Activated T-helper 17 cell treated with anti-CD3 and anti-CD28 coated beads, Interleukin-2, amount 50 U/mL, for 72 hours (primary cell): ENCODE results near the gene PALM3. TPM values are rescaled to one million over a fixed set of nuclear protein-coding genes. Genes with fewer than 3 reads are reported as not detected.

ENCODE experiments used
- ATAC-seq: fragments of 150-1000 bp; cut with Tn5 transposase; replicated peaks from 2 replicates; pipeline ENCODE4 v1.10.0; 2021; ENCODE audit warnings: mild to moderate bottlenecking, moderate library complexity
- H3K27ac Mint-ChIP-seq: one replicate; pipeline ENCODE4 v1.8.0; 2022; ENCODE audit warnings: mixed read lengths
- H3K27me3 Mint-ChIP-seq: one replicate; pipeline ENCODE4 v1.8.0; 2022; ENCODE audit warnings: mixed read lengths
- H3K36me3 Mint-ChIP-seq: one replicate; pipeline ENCODE4 v1.8.0; 2022; ENCODE audit warnings: low read depth, mild to moderate bottlenecking, mixed read lengths
- H3K4me1 Mint-ChIP-seq: one replicate; pipeline ENCODE4 v1.8.0; 2022; ENCODE audit warnings: mixed read lengths
- H3K4me3 Mint-ChIP-seq: one replicate; pipeline ENCODE4 v1.8.0; 2022; ENCODE audit warnings: mild to moderate bottlenecking, mixed read lengths
- H3K9me3 Mint-ChIP-seq: one replicate; pipeline ENCODE4 v1.8.0; 2022; ENCODE audit warnings: mixed read lengths
- total RNA-seq, 2 donors: library from RNA; stranded (reverse); gene quantifications; one replicate each; pipeline ENCODE4 v1.2.3, GENCODE V29; 2022

PALM3 gene, protein sequence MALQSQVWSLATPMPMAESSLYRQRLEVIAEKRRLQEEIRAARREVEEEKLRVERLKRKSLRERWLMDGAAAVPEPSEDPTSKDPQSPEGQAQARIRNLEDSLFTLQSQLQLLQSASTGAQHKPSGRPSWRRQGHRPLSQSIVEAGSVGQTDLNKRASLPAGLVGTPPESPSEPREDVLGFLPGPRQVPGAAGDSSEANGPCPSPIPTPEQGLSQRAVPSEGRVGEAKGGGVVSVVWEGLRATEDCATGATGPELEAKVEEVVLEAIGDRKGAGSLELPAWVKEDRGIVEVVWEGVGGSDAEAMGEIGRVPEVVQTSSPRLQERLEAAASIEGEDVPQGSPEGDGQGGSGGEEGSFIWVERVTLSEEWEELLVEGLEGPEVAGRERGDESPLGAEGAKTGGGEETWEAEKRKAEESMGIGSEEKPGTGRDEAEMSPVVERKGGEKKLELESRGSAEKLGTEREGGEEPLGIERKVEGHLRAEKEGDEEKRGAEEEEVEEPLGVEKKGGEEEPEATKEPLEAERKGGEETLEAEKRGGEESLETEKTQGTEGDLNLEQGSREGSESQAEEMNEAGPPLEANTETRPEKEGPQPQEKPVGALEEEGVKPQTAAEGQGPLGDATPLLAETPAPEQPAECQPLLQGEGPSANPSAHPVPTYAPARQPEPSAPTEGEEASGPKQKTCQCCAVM
- total RNA-seq: not detected

DNA sequence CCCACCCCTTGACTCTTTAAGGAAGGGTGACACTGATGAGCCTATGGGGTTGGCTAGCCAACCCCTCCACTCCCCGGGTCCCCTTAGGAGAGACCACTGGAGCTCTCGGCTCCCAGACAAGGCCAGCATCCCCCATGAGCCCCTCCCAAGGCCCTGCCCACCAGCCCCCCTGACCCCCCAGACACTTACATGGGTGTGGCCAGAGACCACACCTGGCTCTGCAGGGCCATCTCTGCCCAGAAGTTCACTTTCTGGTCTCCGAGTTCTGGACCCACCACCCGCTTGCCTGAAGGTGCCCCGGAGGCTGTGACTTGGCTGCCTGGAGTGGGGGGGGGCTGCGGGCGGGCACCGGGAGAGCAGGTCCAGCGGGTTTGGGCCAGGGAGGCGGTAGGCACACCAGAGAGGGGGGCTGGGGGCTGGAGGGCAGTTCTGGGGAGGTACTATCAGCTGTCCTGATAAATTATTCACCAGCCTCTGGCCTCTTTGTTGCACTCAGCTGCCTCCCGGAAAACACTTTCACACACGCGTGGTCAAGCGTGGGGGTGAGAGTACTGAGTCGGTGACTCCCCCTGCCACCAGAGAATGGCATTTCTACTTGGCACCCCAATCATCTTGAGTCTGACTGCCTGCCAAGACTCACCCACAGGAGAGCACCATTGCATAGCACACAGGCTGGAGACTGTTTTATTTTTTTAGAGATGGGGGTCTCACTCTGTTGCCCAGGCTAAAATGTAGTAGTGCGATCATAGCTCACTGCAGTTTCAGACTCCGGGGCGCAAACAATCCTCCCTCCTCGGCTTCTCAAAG, at the start of gene PALM3:
PALM3 (minus strand) TSS at position 326 of the 807 bp plus-strand sequence; CDS start at position 230, 96 bp downstream.
- H3K36me3 Mint-ChIP-seq: no peaks in the 10 kb centered on the region
- H3K4me1 Mint-ChIP-seq: peaks cover 8% of the 10 kb centered on the region

DNA sequence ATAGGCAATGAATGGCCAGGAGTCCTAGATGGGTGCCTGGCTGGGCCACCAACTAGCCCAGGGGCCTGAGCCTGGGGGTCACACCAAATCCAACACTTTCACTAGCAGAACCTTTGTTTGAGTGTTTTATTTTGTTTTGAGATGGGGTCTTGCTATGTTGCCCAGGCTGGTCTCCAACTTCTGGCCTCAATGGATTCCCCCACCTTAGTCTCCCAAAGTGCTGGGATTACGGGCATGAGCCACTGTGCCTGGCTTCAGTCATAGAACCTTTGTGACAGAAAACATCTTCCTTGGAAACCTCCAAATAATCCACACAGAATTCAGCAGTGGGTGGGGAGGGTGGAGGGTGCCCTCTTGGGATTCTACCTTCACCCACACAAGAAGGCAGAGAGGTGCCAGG, 49.6 kb upstream of the PALM3 start:
- Mint-ChIP-seq H3K9me3 (no peaks in the 10 kb centered on the region), H3K36me3 (peaks cover 6% of the 10 kb centered on the region), H3K4me1 (peaks cover 16% of the 10 kb centered on the region), H3K27ac (no peak overlapping the region), H3K27me3 (no peaks in the 10 kb centered on the region), H3K4me3 (no peak overlapping the region)
- no peak for ATAC-seq

More for the DNA sequence above, at the start of gene PALM3:
- no peaks in the 10 kb centered on the region for H3K9me3 Mint-ChIP-seq
- no peak for ATAC-seq
- no peak within 1 kb of the TSS for H3K4me3 Mint-ChIP-seq
- no peak within 1 kb of the TSS for H3K27ac Mint-ChIP-seq
- peaks cover 11% of the 10 kb centered on the region for H3K27me3 Mint-ChIP-seq

DNA sequence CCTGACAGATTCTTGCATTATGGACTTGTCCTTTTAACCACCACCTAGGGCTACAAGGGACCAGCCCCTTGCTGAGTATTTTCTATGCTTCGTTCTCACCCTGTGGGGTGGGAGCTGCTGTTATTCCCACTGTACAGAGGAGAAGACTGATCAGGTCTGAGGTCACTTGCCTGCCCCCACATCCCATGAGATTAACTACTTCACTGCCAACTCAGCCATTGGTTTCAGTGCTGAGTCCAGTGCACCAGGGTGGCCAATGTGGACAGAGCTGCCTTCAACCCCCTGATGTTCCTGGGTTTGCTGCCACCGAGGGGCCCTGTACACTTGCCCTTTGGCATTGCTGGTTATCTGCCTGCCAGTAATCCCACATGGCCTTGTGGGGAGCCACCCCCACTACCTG, 48.8 kb upstream of the PALM3 start:
- no peak for ATAC-seq
- H3K36me3 Mint-ChIP-seq: peaks cover 6% of the 10 kb centered on the region
- H3K4me1 Mint-ChIP-seq: peaks cover 7% of the 10 kb centered on the region
- H3K4me3 Mint-ChIP-seq: no peak overlapping the region
- no peaks in the 10 kb centered on the region for H3K27me3 Mint-ChIP-seq
- H3K27ac Mint-ChIP-seq: no peak overlapping the region
- H3K9me3 Mint-ChIP-seq: no peaks in the 10 kb centered on the region

DNA sequence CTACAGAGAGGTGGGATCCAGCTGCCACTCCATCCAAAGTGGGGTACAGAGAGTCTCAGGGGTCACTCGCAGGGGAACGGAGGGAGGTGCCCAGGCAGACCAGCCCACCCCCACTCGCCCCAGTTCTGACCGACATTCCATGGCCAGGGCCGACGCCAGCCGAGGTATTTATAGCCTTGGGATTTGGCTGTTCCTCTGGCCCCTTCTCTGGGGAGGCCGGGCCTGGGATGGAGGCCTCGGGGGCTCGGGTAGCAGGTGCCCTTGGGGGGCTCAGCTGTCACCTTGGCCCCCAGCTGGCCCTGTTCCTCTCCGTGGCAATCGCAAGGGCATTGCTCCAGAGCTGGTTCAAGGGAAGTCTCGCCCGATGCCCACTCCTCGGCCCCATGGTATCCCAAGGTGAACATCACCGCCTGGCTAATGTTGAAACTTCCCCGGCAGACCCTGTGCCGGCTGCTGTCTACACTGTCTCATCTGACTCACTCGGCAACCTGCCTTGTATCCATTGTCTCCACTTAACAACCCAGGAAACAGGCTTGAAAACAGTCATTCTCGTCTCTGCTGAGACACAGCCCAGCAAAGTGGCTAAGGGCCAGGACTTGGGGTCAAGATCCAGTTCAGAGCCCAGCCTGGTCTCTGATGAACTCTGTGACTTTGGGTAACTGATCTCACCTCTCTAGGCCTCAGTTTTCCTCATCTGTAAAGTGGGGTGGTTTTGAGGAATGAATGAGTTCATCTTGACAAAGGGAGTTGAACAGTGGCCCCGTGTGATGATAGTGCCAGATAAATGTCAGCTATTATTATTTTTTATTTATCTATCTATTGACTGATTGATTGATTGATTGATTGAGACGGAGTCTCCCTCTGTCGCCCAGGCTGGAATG, 45.9 kb upstream of the PALM3 start:
- H3K9me3 Mint-ChIP-seq: no peaks in the 10 kb centered on the region
- H3K36me3 Mint-ChIP-seq: peaks cover 12% of the 10 kb centered on the region
- no peak overlapping the region for H3K27ac Mint-ChIP-seq
- H3K27me3 Mint-ChIP-seq: no peaks in the 10 kb centered on the region
- no peak overlapping the region for H3K4me3 Mint-ChIP-seq
- no peak for ATAC-seq
- no peaks in the 10 kb centered on the region for H3K4me1 Mint-ChIP-seq

DNA sequence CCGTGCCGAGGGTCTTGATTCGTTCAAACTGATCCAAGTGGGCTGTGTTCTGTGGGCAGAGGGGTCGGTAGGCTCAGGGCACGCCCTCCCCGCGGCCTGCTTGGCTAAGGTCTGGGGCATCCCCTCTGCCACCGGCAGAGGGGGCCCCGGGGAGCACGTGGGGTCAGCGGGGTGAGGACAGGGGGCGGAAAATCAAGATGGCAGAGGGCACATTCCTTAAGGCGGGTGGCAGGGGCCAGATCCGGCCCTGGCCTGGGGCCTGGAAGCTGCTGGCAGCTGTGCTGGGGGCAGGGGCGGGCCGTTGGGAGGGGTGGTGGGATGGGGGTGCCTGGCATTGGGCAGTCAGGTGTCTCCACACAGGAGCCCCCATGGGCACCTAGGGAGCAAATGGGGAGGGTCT, 45.0 kb upstream of the PALM3 start:
- Mint-ChIP-seq H3K27me3 (no peaks in the 10 kb centered on the region), H3K4me3 (no peak overlapping the region), H3K27ac (no peak overlapping the region), H3K9me3 (no peaks in the 10 kb centered on the region), H3K36me3 (peaks cover 12% of the 10 kb centered on the region), H3K4me1 (no peaks in the 10 kb centered on the region)
- ATAC-seq: no peak

DNA sequence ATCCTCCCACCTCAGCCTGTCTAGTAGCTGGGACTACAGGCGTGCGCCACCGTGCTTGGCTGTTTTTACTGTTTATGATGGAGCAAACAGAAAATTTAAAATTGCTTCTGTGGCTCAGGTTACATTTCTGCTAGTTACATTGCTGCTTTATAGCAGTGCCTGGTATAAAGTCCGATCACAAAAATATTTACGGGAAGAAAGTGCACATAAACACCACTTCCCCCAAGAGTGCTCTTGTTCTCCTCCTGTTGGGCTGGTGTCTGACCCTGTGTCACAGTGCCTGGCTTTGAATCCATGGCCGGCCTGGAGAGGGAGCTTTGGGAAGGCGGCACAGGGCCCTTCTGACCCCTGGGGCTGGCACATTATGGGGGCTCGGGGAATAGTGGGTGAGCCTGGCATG, 43.8 kb upstream of the PALM3 start:
- no peaks in the 10 kb centered on the region for H3K4me1 Mint-ChIP-seq
- no peak for ATAC-seq
- no peaks in the 10 kb centered on the region for H3K9me3 Mint-ChIP-seq
- H3K27me3 Mint-ChIP-seq: no peaks in the 10 kb centered on the region
- no peak overlapping the region for H3K27ac Mint-ChIP-seq
- no peak overlapping the region for H3K4me3 Mint-ChIP-seq
- H3K36me3 Mint-ChIP-seq: peaks cover 15% of the 10 kb centered on the region

DNA sequence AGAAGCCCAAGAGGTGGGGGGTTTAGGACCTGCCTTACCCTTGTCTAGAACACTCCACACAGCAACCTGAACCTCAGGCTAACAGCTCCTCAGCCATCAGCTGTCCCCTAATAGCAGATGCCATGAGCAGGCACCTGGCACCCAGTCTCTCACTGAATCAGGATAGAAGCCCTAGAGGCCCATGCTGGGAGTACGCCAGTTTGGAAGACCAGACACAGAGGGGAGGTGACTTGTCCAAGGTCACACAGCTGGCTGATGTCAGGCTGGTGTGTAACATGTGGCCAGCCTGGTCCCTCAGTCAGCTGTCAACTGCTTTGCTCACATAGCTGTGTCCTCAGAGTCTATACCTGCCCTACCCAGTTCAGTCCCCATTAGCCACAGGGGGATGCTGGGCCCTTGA, 41.4 kb upstream of the PALM3 start:
- H3K27ac Mint-ChIP-seq: no peak overlapping the region

DNA sequence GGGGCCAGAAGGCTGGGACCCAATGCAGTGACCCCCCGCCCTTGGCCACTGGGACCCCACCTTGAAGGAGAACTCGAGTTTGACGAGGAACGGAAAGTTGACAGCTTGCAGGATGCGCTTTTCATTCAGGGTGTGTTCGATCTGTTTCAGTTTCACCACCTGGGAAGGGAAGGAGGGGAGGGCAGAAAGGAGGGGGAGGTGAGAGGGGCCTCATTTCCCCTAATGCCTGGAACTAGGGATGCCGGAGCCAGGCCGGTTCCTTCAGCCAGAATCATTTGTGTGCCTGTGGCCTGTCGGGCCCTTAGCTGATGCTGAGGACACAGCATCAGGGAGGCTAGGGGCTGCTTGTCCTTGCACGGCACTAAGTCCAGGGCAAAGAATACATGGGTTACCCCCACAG, 40.9 kb upstream of the PALM3 start:
- H3K27ac Mint-ChIP-seq: no peak overlapping the region
- no peak for ATAC-seq
- no peaks in the 10 kb centered on the region for H3K4me1 Mint-ChIP-seq
- H3K4me3 Mint-ChIP-seq: no peak overlapping the region
- no peaks in the 10 kb centered on the region for H3K9me3 Mint-ChIP-seq
- no peaks in the 10 kb centered on the region for H3K27me3 Mint-ChIP-seq
- peaks cover 19% of the 10 kb centered on the region for H3K36me3 Mint-ChIP-seq

More for the DNA sequence above, 41.4 kb upstream of the PALM3 start:
- Mint-ChIP-seq H3K9me3 (no peaks in the 10 kb centered on the region), H3K36me3 (peaks cover 18% of the 10 kb centered on the region), H3K4me3 (no peak overlapping the region), H3K27me3 (no peaks in the 10 kb centered on the region), H3K4me1 (no peaks in the 10 kb centered on the region)
- no peak for ATAC-seq

DNA sequence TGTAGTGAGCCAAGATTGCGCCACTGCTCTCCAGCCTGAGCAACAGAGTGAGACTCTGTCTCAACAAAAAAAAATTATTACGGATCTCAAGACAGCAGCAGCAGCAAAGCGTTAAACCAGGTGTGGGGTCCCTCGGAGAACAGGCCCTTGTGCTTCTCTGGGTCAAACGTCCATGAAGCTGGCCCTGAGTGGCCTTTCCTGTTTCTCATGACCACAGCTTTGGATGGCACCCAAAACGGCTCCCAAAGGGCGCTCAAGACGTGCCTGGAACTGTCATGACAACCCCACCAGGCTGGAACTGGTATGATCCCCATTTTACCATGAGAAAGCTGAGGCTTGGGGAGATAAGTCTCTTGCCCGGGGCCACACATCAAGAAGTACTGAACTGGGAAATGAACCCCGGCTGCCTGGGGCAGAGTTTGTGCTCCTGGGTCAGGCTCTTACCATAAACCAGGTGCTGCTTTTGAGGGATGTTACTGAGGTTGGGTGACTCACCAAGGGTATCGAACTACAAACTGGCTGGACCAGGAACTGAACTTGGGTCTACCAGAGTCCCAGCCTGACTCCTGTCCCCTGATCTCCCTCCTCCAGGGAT, 40.3 kb upstream of the PALM3 start:
- Mint-ChIP-seq H3K9me3 (no peaks in the 10 kb centered on the region), H3K4me3 (no peak overlapping the region), H3K27ac (no peak overlapping the region), H3K4me1 (no peaks in the 10 kb centered on the region), H3K36me3 (peaks cover 23% of the 10 kb centered on the region), H3K27me3 (no peaks in the 10 kb centered on the region)
- ATAC-seq: no peak

DNA sequence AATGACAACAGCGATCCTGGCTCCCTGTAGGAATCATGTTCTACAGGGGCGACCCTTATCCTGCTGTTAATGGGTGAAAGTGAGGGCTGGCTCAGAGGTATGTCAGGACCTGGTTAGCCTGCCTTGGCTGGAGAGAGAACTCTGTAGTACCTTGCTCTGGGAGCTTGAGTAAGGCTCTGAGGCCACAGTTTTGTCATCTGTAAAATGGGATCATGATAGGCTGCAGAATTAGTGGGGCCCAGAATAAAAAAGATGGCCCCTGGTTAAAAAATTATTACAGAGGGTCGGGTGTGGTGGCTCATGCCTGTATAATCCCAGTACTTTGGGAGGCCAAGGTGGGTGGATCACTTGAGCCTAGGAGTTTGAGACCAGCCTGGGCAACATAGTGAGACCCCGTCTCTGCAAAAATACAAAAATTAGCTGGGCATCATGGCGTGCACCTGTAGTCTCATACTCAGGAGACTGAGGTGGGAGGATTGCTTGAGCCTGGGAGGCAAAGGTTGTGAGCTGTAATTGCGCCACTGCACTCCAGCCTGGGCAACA, 39.2 kb upstream of the PALM3 start:
- Mint-ChIP-seq H3K4me3 (no peak overlapping the region), H3K9me3 (no peaks in the 10 kb centered on the region), H3K36me3 (peaks cover 31% of the 10 kb centered on the region), H3K27ac (no peak overlapping the region), H3K4me1 (no peaks in the 10 kb centered on the region), H3K27me3 (no peaks in the 10 kb centered on the region)
- ATAC-seq: no peak

DNA sequence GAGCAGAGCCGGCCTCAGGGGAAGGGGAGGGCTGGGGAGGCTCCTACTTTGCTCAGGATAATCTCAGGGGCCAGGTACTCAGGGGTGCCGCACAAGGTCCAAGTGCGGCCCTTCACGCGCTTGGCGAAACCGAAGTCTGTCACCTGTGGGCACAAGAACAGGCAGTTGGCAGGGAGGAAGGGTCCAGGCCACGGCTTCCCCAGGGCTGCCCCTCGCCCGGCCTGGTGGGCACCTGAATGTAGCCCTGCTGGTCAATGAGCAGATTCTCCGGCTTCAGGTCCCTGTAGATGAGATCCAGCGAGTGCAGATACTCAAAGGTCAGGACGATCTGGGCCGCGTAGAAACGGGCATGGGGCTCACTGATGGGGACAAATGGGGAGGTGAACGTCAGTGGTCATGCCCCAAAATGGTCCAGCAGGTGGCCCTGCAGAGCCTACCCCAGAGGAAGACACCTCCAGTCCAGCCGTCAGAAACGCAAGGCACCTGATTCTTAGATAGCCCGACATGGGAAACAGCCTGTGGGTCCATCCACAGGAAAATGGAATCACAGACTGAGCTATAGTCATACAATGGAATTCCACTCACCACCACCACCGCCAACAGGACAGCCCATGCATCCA, 35.8 kb upstream of the PALM3 start:
- H3K4me3 Mint-ChIP-seq: no peak overlapping the region
- H3K9me3 Mint-ChIP-seq: no peaks in the 10 kb centered on the region
- H3K4me1 Mint-ChIP-seq: peaks cover 4% of the 10 kb centered on the region
- no peak for ATAC-seq
- H3K36me3 Mint-ChIP-seq: peaks cover 25% of the 10 kb centered on the region
- H3K27me3 Mint-ChIP-seq: no peaks in the 10 kb centered on the region
- no peak overlapping the region for H3K27ac Mint-ChIP-seq

DNA sequence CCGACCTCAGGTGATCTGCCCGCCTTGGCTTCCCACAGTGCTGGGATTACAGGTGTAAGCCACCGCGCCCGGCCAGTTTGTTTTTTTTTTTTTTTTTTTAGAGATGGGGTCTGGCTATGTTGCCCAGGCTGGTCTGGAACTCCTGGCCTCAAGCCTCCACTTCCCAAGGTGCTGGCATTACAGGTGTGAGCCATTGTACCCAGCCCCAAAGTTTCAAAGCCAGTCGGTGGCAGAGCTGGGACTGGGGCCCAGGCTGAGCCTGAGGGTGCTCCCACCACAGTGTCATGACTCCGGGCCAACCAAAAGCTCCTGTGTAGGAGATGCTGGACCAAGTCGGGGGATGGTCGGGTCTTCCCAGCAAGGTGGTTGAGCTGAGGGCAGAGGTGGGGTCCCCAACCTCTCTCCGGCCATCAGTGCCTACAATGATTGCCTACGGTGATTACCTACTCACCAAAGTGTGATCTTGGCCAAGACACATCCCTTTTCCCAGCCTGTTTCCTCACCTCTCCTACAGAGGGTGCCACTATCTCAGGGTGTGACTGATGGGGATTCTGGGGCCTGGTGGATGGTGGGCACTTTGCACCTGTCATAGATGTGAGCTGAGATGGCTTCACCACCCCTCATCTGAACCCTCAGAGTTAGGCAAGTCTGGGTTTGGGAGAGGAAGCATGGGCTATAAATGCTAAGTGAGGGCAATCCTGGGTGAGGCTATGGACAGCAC, 34.6 kb upstream of the PALM3 start:
- Mint-ChIP-seq H3K27ac (no peak overlapping the region), H3K36me3 (peaks cover 27% of the 10 kb centered on the region), H3K27me3 (no peaks in the 10 kb centered on the region), H3K4me3 (no peak overlapping the region), H3K9me3 (no peaks in the 10 kb centered on the region), H3K4me1 (peaks cover 10% of the 10 kb centered on the region)
- ATAC-seq: no peak
